OCI-LY7 (cell line): ENCODE measurements around the gene ETS2. TPM values are rescaled to one million over a fixed set of nuclear protein-coding genes. Genes with fewer than 3 reads are reported as not detected.

Experiments
- BruUV-seq: library from RNA; stranded (reverse); fragments of 400-500 nt; replicated peaks from 2 replicates; lab custom pipeline; 2021; lab: Mats Ljungman, UMichigan
- CTCF ChIA-PET: fragments of 300-600 bp; sonication (Branson Sonifier 250); formaldehyde crosslinking; loops from one replicate; lab custom pipeline; 2022; ENCODE audit warnings: antibody characterized with exemption; ENCODE audit not compliant: unreplicated experiment; lab: Charles Lee
- POLR2A ChIA-PET: fragments of 300-600 bp; sonication (Branson Sonifier 250); formaldehyde crosslinking; loops from one replicate; lab custom pipeline; 2022; ENCODE audit warnings: antibody characterized with exemption; lab: Charles Lee
- DNase-seq: peaks from one replicate; pipeline ENCODE4 v3.0.0-alpha.2; 2015; ENCODE audit warnings: low spot score
- H2AFZ ChIP-seq: fragments of 200-600 bp; sonication (generic), shearing (Covaris generic); 2 replicates; pipeline ENCODE4 v1.6.1; 2014; ENCODE audit warnings: mild to moderate bottlenecking, antibody characterized with exemption, low read length, moderate library complexity
- H3K27ac ChIP-seq: fragments of 200-600 bp; sonication (generic); 2 replicates; pipeline ENCODE4 v1.5.1; 2014; ENCODE audit warnings: mixed run types, low read depth, mild to moderate bottlenecking, moderate library complexity, low read length, inconsistent platforms; ENCODE audit not compliant: poor library complexity, severe bottlenecking
- H3K36me3 ChIP-seq: fragments of 200-600 bp; sonication (generic); 2 replicates; pipeline ENCODE4 v1.6.1; 2014; ENCODE audit warnings: mild to moderate bottlenecking, antibody characterized with exemption, low read length, moderate library complexity, mixed read lengths; ENCODE audit not compliant: insufficient read depth
- H3K4me1 ChIP-seq: fragments of 200-600 bp; sonication (generic); 2 replicates; pipeline ENCODE4 v1.5.1; 2014; ENCODE audit warnings: mild to moderate bottlenecking, low read length; ENCODE audit not compliant: insufficient read depth, poor library complexity, severe bottlenecking
- H3K4me2 ChIP-seq: fragments of 200-600 bp; sonication (generic); 2 replicates; pipeline ENCODE4 v1.6.1; 2014; ENCODE audit warnings: mild to moderate bottlenecking, low read length
- H3K4me3 ChIP-seq: fragments of 200-600 bp; sonication (generic); 2 replicates; pipeline ENCODE4 v1.5.1; 2014; ENCODE audit warnings: mild to moderate bottlenecking, low read depth, low read length; ENCODE audit not compliant: poor library complexity, severe bottlenecking
- H3K79me2 ChIP-seq: fragments of 200-600 bp; sonication (generic); 2 replicates; pipeline ENCODE4 v1.6.1; 2016; ENCODE audit warnings: low read depth, mild to moderate bottlenecking, low read length, moderate library complexity, mixed read lengths; ENCODE audit not compliant: insufficient read depth
- H3K9me2 ChIP-seq: fragments of 200-600 bp; sonication (generic); 2 replicates; pipeline ENCODE4 v1.6.1; 2016; ENCODE audit warnings: mild to moderate bottlenecking, low read length, mixed read lengths; ENCODE audit not compliant: insufficient read depth
- H3K9me3 ChIP-seq: fragments of 200-600 bp; sonication (generic); 2 replicates; pipeline ENCODE4 v1.6.1; 2014; ENCODE audit warnings: mild to moderate bottlenecking, mixed run types, low read length, mixed read lengths
- H4K20me1 ChIP-seq: fragments of 200-600 bp; sonication (generic); 2 replicates; pipeline ENCODE4 v1.6.1; 2014; ENCODE audit warnings: mild to moderate bottlenecking, antibody characterized with exemption, low read length, moderate library complexity, mixed read lengths; ENCODE audit not compliant: insufficient read depth
- CTCF ChIP-seq: fragments of 200-600 bp; sonication (generic); conservative IDR thresholded peaks from 2 replicates; pipeline ENCODE4 v1.5.1; 2014; ENCODE audit warnings: mild to moderate bottlenecking, antibody characterized with exemption, low read length, moderate library complexity, mixed read lengths
- EZH2phosphoT487 ChIP-seq: fragments of 200-600 bp; sonication (generic); IDR thresholded peaks from 2 replicates; pipeline ENCODE4 v1.6.1; 2018; ENCODE audit warnings: low read depth, borderline replicate concordance, mild to moderate bottlenecking, mixed run types, antibody characterized with exemption, low read length, moderate library complexity, mixed read lengths
- intact Hi-C: fragments of 100-400 bp; cut with micrococcal nuclease; formaldehyde crosslinking; loops from one replicate; pipeline ENCODE4 v1.10.0; 2022; ENCODE audit not compliant: unreplicated experiment
- total RNA-seq, 2 experiments: library from RNA; depleted of rRNA in 1 of 2; stranded (reverse); fragments of >200 nt in 1 of 2; shearing (Covaris generic) in 1 of 2; gene quantifications; 2 replicates each; pipeline ENCODE4 v1.2.3, GENCODE V29; 2014 to 2022

Gene ETS2
- total RNA-seq, 2 experiments from 2014 or later = 9.8 to 24.1 TPM

- Histone ChIP-seq H3K4me3 (no peak overlapping the region), H4K20me1 (no peaks in the 10 kb centered on the region), H3K9me3 (peaks cover 7% of the 10 kb centered on the region; the same call in 1 of the 2 replicates), H3K4me1 (peaks cover 25% of the 10 kb centered on the region), H2AFZ (peak overlapping the region; percentile 53; the same call in 1 of the 2 replicates), H3K79me2 (no peaks in the 10 kb centered on the region), H3K36me3 (no peaks in the 10 kb centered on the region), H3K9me2 (no peaks in the 10 kb centered on the region), H3K27ac (no peak overlapping the region), H3K4me2 (peak overlapping the region; percentile 27)
- ChIA-PET CTCF (interaction anchor here (0.5 to 1.2 kb wide), 2 partner anchors 28 to 396 kb away, joined by 3 read pairs; partner anchors contain the start of gene PSMG1), POLR2A (interaction anchor here (0.8 to 1.8 kb wide), 2 partner anchors 16 to 52 kb away, joined by 3 to 8 read pairs; no protein-coding TSS in a partner anchor)
- no TSS peak for BruUV-seq
- TF ChIP-seq CTCF (no peak), EZH2phosphoT487 (no peak)
- intact Hi-C loops = no loop called here
- no peak for DNase-seq
Observed at GRCh38 chr21:38787461-38788274, 18.1 kb upstream of the ETS2 start.

- H2AFZ ChIP-seq = peak overlapping the region; percentile 53; the same call in 1 of the 2 replicates
- H3K4me2 ChIP-seq = peak overlapping the region; percentile 27
- BruUV-seq = no TSS peak
- no peak overlapping the region for H3K4me3 ChIP-seq
- H3K27ac ChIP-seq = no peak overlapping the region
- no peaks in the 10 kb centered on the region for H3K36me3 ChIP-seq
- H3K9me3 ChIP-seq = peaks cover under 1% of the 10 kb centered on the region; the same call in 1 of the 2 replicates
- no peak for DNase-seq
- ChIA-PET POLR2A (interaction anchor here (1.8 kb wide), 1 partner anchor 15 kb away, joined by 8 read pairs; no protein-coding TSS in a partner anchor), CTCF (interaction anchor here (1.2 kb wide), 1 partner anchor 29 kb away, joined by 3 read pairs; no protein-coding TSS in a partner anchor)
- no peaks in the 10 kb centered on the region for H3K79me2 ChIP-seq
- intact Hi-C loops = no loop called here
- H4K20me1 ChIP-seq = no peaks in the 10 kb centered on the region
- no peaks in the 10 kb centered on the region for H3K9me2 ChIP-seq
- peaks cover 25% of the 10 kb centered on the region for H3K4me1 ChIP-seq
- TF ChIP-seq CTCF (no peak), EZH2phosphoT487 (no peak)
Observed at GRCh38 chr21:38788275-38788905, 17.3 kb upstream of the ETS2 start.
